ENCODE measurements around the gene ATP11C.
"Not testable (repeated sequence)": the region's sequence is repeated elsewhere in the genome, so short reads cannot be mapped to it uniquely, and the experiment has no call there.

- TF ChIP-seq CTCF, POLR2AphosphoS5 (IDR thresholded peaks at IDR 0.05): not testable (repeated sequence)
Measured at GRCh38 chrX:139685175-139685574, 247.7 kb downstream of the ATP11C start.
